HG03342 (cell line): Measurements from ENCODE around the gene RGP1.

Source experiments
- ATAC-seq: cut with Tn5 transposase; IDR thresholded peaks from one replicate; pipeline ENCODE4 v1.9.1; 2021; ENCODE audit warnings: mild to moderate bottlenecking, moderate library complexity; ENCODE audit not compliant: unreplicated experiment

Gene RGP1

GRCh38 chr9:35740243-35740642 is 8.8 kb upstream of the RGP1 start:
- ATAC-seq, result no peak

- no peak for ATAC-seq
Observed at GRCh38 chr9:35741740-35742139, 7.3 kb upstream of the RGP1 start.

- no peak for ATAC-seq
Observed at GRCh38 chr9:35743452-35743851, 5.6 kb upstream of the RGP1 start.

- no peak for ATAC-seq
Observed at GRCh38 chr9:35743880-35744518, 5.1 kb upstream of the RGP1 start.

- no peak for ATAC-seq
Observed at GRCh38 chr9:35745569-35745968, 3.5 kb upstream of the RGP1 start.

- no peak for ATAC-seq
Observed at GRCh38 chr9:35746583-35746982, 2.5 kb upstream of the RGP1 start.

GRCh38 chr9:35748242-35748857 is 737 bp upstream of the RGP1 start:
- no peak for ATAC-seq

GRCh38 chr9:35749515-35750255 is 598 bp downstream of the RGP1 start:
- peak; percentile 32 for ATAC-seq

GRCh38 chr9:35750256-35750531 is 1.1 kb downstream of the RGP1 start:
- ATAC-seq, result no peak

GRCh38 chr9:35753466-35753865 is 4.4 kb downstream of the RGP1 start:
- no peak for ATAC-seq

GRCh38 chr9:35754264-35754663 is 5.2 kb downstream of the RGP1 start, which contains the start of gene MSMP:
Gene MSMP (minus strand): TSS chr9:35754276. CDS start chr9:35754129, 147 bp downstream.
- ATAC-seq, result no peak

GRCh38 chr9:35755071-35755470 is 6.0 kb downstream of the RGP1 start:
- ATAC-seq, result no peak

- ATAC-seq, result peak; percentile 54
Observed at GRCh38 chr9:35756275-35757225, 7.5 kb downstream of the RGP1 start.

GRCh38 chr9:35757226-35757891 is 8.3 kb downstream of the RGP1 start:
- ATAC-seq, result peak; percentile 40

GRCh38 chr9:35757892-35758275 is 8.8 kb downstream of the RGP1 start:
- no peak for ATAC-seq

- ATAC-seq, result no peak
Observed at GRCh38 chr9:35758475-35759050, 9.5 kb downstream of the RGP1 start.

GRCh38 chr9:35759795-35760194 is 10.7 kb downstream of the RGP1 start:
- no peak for ATAC-seq

- ATAC-seq, result no peak
Observed at GRCh38 chr9:35760651-35761050, 11.6 kb downstream of the RGP1 start.

- no peak for ATAC-seq
Observed at GRCh38 chr9:35763181-35763580, 14.1 kb downstream of the RGP1 start.

GRCh38 chr9:35763803-35764202 is 14.7 kb downstream of the RGP1 start:
- ATAC-seq, result no peak
